Stimulated activated CD8-positive, alpha-beta memory T cell treated with anti-CD3 and anti-CD28 coated beads, Interleukin-15, amount 100 ng/mL, for 24 hours (primary cell): ENCODE data around the gene TEX35.
"Not testable (repeated sequence)": the region's sequence is repeated elsewhere in the genome, so short reads cannot be mapped to it uniquely, and the experiment has no call there.

Experiments used
- DNase-seq: peaks from one replicate; pipeline ENCODE4 v3.0.0-alpha.2; 2020; ENCODE audit warnings: low read depth

TEX35 gene

DNA sequence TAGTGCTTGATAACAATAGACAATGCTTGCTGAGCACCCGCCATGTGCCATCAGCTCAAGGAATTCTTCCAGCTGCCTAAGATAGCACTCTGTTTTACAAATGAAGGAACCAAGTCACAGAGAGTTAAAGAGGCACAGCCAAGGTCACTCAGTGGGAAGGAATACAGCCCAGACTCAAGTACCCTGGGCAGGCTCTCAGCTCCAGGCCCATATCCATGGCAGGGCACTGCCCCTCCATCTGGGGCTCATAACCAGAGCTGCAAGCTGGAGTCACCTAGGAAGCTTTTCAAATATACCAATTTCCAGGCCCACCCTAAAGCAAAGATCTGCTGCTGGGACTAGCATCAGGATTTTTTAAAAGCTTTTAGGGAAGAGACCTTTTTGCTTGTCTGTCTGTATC lies 17.8 kb upstream of the TEX35 start:
- DNase-seq, result no peak

DNA sequence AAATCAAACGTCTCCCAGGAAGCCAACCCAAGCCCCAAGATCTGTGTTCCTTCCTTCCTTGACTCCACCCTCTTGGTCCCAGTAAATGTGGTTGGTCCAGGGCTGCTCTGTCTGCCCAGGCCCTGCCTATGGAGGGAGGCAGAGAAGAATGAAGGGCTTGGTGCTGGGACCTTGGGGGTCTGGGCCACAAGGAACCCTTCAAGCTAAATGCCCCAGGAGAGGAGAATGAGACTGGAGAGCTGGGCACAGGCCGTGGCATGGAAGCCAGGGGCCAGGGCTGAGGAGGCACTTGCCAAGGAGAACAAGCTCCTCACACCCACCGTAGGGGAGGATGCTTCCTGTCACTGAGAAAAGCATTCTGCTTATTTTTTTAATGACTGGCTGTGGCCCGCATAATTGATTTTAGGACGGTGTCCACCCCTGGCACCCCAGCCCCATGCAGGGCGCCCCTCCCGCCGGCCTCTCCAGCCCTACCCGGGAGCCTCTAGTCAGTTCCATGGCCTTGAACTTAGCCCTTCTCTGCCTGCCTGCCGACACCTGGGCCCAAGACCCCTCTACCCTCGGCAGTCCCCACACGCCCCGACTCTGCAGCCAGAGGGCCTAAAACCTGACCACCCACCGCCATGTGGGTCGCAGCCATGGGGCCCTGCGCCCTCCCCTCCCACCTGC lies 17.0 kb upstream of the TEX35 start:
- no peak for DNase-seq

DNA sequence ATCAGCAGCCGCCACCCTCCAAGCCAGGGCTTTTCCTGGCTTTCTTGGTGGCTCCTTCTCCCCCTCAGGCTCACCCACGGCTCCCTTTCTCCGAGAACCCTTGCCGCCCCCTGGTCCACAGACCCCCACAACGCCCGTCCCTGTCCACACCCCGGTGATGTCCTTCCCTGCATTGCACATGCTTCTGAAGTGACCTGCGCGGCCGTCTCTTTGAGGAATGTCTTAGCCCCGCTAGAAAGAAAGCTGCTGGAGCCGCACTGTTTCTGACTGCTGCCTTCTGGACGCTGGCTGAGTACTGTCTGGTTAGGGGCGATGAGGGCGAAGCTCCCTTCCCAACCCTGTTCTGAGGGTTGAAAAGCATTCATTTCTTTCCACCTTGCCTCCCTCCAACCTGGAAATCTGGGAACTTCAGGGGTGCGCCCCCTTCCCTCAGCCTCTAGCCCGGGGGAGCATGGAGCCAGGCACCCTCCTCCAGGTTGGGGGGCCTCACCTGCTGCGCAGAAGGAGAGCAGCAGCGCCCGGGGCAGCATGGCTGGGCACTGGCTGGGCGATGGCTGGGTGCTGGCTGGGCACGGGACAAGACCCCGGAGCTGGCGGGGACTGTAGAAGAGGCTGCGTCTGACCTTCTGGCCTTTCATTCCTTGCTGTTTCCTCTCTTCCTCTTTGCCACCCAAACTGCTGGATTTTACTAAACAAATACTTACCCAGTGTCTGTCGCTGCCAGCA lies 16.3 kb upstream of the TEX35 start, which contains the start of gene CLEC20A:
Gene CLEC20A (minus strand): TSS at position 555 of the 726 bp plus-strand sequence. CDS start 25 bp downstream, at position 530.
- no peak for DNase-seq

DNA sequence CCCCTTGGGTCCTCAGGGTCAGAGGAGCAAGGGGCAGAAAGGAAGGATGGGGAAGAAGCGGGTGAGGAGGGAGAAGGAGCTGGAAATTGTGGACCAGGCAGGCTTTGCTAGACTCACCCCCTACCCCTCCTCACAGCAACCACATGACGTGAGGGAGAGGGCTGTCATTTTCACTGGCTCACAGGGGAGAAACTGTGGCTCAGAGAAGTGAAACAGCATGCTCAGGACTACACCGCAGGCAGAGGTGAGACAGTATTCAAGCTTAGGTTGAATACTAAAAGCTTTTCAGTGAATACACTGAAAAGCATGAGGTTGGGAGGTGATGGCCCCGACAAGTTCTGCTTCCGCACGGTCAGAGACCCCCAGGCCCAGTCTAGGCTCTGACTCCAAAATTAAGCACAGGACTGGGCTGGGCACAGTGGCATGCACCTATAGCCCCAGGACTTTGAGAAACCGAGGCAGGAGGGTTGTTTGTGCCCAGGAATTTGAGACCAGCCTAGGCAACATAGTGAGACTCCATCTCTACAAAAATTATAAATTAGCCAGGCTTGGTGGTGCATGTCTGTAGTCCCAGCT lies 14.9 kb upstream of the TEX35 start:
- DNase-seq, result no peak

DNA sequence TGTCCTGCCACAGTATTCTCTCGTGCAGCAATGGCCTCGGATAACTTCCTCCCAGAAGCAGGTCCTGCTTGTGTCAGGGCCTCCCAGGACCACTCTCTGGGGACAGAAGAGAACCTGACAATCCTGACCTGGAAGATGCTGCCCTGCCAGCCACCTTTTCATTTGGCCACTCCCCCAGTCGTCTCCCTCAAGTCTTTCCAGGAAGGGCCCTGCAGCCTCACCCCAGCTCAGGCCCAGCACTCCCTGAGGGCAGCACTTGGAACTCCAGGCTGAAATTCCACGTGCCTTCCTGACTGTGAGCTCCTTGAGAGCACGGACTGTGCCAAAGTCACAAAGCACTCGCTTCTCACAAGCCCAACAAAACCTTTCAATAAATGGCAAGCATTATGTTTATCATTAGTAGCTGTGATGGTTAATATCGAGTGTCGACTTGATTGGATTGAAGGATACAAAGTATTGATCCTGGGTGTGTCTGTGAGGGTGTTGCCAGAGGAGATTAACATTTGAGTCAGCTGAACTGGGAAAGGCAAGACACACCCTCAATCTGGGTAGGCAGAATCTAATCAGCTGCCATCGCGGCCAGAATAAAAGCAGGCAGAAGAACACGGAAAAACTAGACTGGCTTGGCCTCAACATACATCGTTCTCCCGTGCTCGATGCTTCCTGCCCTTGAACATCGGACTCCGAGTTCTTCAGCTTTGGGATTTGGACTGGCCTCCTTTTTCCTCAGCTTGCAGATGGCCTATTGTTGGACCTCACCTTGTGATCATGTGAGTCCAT lies 13.8 kb upstream of the TEX35 start:
- no peak for DNase-seq

DNA sequence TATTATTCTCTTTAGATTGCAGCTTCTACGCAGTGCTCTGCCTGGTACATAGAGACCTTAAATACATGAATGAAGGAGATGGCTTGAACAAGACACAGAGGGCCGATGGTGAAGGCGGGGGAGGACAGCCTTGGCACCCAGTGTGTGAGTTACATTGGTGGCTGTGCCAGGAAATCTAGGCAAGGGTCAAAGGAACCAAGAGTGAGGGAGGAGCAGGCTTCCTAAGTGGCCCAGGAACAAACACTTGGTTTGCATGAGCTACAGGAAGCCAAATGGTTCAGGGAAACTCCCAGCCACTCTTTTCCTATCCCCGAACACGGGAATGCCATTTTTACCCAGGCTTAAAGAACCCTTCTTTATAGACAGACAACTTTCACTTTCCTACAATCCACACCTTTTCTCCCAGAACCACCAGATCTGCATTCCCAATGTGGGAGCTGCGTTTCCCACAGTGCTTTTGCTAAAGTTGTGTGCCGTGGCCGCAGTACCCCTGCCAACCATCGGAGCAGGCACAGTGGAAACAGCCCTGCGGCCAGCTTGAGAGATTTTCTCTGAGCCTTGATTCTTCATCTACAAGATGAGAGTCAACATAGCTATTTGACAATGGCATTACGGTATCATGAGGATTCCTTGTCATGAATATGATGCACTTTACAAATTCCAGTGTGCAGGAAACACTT lies 12.7 kb upstream of the TEX35 start:
- DNase-seq, result no peak

DNA sequence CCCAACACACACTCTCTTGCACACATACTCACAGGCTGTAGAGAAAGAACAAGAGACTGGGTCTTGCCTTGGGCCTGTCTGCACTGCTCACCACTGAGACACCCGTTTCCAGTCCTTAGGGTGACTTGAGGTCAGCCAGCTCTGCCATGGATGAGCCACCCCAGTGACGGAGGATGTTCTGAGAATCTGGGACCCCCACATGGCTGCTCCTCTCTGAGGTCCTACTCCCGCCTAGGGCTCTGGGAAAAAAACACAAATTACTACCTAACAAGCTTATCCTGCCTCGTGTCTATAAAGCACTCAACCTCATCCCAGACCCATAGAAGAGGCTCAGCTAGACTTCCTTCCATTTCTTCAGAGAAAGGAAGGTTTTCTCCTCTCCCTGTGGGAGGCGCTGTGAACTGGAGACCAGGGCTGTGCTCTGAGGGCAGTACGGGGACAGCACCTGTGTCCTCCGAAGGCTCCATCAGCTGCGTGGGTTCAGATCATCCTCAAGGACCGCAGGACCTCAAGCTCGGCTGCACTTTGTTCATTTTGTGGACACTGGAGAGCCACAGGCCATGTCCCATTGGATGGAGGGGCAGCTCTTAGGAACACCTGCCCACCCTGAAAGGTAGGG lies 11.9 kb upstream of the TEX35 start:
- DNase-seq, result no peak

DNA sequence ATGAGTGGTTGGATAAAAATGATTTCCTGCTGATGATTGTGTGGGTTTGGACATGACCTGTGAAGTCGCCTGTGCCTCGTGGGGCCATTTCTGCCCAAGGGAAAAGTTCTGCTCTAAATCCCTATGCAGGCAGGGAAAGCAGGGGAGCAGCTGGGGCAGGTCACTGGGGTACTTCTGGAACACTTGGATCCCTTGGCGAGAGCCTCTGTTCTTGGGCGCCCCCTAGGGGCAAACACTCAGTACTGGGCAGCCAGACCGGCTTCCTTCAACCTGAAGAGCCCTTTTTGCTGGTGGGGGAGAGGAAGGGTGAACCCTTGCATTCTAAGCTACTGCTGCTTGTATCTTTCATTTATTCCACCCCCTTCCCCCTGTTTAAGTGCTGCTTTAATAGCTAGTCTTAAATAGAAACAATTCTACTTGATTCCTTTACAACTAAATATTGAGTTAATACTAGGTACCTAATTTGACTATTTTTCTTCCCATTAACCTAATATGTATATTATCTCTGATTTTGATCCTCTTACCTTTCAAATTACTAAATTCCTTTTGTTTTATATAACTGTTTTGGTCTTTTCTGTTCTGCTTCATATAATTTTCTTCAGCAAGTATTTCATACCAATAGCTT lies 11.1 kb upstream of the TEX35 start:
- peak; percentile 39 for DNase-seq

DNA sequence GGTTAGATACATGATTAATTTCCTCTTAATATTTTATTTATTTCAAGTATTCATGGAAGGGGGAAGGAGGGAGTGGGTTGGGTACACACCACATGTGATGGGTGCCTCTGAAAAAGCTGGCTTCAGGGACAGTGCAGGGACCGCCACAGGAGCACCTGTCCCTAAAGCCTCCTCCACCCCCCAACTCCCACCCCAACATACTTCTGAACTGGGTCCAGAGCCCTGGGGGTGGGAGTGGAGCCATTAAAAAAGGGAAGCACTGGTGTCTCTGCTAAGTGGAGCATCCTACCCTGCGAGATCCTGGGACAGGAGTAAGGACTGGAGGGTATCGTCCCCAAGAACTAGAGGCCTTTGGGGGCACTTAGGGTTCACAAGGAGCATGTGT lies 10.6 kb upstream of the TEX35 start:
- no peak for DNase-seq

DNA sequence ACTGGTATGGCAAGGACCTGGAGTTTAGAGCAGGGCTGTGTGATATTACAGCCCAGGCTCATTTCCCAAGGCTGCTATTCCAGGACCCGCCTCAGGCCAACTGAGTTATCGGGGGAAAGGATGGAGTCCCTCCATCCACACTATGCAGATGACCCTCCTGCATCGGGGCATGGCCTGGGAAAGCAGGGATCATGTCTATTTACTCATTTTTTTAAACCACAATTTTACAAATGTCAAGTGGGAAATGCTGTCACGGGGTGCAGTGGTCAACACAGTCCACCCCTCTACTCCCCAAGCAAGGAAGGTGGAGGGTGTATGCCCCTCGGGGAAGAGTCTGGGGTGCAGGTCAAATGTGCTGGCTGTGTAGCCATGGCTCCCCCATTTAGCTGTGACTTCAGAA lies 10.1 kb upstream of the TEX35 start:
- DNase-seq, result no peak

DNA sequence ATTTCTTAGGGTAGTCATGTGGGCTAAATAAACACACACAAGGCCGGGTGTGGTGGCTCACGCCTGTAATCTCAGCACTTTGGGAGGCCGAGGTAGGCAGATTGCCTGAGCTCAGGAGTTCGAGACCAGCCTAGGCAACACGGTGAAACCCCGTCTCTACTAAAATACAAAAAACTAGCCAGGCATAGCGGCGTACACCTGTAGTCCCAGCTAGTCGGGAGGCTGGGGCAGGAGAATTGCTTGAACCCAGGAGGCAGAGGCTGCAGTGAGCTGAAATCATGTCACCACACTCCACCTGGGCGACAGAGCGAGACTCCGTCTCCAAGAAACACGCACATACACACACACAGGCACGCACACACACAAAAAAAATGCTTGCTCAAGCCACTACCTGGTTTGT lies 9.6 kb upstream of the TEX35 start:
- DNase-seq, result not testable (repeated sequence)

DNA sequence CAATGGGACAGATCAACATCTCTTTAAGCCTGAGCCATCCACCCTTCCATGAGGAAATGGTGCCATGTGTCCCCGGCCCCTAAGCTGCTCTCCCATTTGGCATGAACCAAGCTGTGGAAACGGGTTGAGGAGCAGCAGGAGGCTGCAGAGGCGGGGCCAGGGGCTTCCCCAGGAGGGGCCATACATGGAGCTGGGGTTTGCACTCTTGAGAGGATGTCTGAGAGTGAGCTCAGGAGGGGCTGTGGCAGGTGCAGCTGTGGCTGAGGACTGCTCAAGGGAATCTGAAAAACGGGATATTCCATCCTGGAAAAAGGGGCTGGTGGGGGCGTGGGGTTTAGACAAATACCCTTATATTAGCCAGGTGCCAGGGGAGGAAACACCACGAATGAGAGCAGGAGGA lies 9.1 kb upstream of the TEX35 start:
- DNase-seq, result no peak

DNA sequence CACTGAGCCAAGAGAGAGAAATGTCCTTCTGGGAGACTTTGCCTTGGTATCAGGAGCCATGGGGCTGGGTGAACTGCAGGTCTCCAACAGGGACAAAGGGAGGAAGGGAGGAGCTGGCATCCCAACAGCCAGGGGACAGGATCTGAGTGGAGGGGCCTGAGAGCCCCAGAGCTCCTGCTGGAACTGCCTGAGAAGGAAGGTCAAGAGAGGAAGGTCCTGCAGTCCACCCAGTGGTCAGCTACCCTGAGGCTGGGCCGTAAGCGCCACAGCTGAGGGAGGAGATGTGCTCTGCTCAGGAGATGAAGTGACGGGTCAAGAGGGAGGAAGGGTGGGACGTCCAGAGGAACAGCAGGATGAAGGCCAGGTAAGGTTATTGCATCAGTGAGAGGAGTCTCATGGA lies 8.6 kb upstream of the TEX35 start:
- no peak for DNase-seq

DNA sequence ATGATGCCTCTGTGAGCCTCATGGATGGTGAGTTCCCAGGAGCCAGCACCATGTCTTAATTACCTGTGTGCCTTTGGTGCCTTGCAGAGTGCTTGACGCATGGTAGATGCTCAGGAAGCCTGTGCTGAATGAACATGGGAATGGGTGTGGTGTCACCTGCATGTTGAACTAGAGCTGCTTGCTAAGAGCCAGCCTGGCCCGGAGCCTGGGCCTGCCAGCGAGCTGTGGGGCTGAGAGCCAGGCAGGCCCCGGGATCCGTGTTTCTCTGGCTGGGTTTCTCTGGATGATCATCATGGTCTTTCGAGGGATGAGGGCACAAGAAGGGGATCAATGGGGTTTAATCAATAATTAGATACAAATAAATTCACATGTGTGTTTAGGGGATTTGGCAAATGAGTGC lies 6.7 kb upstream of the TEX35 start:
- DNase-seq, result no peak

DNA sequence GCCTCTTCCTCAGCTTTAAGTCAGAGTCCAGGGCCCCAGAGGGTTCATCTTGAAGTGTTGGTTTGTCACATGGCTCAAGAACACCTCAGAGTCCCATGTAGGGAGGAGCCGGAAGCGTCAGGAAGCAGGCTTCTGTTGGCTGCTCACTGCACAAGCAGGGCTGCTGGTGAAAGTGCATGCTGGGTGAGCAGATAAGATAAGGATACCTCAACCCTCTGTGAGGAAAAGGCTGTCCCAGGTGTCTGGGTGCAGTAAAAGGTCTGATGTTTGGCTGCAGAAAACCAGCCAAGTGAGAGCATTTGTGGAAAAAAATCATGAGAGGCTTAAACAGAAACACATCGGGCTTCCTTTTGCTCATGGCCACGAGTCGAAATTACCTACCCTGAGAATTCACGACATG lies 6.2 kb upstream of the TEX35 start:
- DNase-seq, result no peak

DNA sequence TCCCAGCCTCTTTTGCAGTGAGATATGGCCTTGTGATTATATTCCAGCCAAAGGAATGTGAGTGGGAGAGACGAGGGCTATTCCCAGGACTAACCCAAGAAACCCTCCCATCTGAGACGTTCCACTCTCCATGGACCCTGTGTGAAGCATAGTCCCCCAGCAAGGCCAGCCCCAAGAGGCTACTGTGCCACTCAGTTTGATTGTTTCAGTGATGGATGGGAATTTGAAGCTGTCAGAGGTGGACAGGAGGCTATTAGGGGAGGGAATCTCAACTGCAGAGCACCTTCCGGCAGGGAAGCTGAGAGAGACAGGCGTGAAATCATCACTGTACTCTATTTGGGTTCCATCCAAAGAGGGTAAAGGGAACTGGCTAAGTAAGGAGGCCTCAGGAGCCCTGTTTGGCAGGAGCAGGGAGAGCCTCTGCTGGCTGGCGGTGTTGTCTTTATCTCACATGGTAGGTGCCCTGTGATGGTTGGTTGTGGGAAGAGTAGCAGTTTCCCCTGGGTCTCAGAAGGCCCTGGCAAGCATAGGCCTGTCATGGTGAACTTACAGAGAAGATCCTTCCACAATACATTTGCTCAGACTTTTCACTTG lies 3.4 kb upstream of the TEX35 start:
- no peak for DNase-seq

DNA sequence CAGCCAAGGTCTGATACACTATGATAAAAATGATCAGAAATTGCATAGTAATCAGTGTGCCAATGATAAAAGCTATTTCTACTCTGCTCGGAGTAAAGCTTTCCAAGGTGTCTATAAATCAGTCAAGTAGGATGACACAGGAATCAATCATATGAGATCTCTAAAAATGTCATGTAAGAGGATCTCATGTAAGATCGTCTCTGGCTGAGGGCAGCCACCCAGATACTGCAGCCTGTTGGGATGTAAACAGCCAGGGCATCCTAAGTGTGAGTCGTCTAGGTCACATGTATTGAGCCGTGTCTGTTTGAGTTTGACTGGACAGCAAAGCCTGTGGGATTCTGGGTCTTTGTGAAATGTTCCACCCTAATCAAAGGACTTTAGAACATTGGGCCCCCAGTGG lies 2.8 kb upstream of the TEX35 start:
- DNase-seq, result no peak

DNA sequence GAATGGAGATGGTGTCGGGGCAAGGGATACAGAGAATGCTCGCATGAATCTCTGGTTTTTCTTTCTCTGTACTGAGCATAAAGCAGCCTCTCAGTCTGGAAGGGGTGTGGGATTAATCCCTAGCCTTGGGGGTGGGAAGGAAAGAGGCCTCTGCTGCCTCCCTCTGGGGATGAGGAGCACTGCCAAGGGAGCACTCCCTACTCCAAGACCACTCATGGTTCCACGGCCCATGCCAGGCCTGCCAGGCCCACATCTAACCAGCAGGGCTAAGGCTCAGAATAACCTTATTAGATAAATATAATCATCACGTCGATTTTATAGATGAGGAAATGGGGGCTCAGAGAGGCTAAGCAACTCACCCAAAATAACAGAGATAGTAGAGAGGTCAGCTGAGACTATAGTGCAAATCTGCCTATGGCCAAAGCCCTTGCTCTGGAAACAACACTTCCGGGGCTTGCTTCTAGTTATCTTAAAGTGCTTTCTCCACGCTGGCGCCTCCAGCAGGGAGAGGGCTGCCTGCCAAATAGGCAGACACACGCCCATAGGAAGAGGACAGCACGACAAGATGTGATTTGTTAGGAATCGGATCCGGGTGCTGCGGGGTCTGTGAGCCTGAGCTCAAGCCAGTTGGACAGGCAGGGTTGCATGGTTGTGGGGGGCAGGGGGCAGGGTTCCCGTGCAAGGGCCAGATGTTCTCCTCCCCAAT lies 522 bp downstream of the TEX35 start:
- DNase-seq, result no peak

DNA sequence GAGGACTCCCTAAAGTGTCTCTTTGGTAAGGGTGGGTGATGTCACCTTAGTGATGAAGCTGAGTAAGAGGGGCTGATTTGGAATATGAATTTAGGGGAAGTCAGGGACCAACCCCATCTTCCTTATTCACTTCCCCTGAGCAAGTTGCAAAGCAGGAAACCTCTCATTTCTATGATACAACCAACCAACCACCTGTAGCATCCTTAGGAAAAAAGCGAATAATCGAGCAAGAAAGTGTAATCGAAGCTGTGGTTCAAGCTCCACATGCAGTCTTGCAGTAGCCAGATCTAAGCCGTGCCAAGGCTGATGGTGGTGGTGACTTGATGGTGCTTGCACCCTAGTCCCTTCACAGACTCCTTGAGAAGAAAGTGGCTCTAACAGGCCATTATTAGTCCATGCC lies 3.2 kb downstream of the TEX35 start:
- no peak for DNase-seq

DNA sequence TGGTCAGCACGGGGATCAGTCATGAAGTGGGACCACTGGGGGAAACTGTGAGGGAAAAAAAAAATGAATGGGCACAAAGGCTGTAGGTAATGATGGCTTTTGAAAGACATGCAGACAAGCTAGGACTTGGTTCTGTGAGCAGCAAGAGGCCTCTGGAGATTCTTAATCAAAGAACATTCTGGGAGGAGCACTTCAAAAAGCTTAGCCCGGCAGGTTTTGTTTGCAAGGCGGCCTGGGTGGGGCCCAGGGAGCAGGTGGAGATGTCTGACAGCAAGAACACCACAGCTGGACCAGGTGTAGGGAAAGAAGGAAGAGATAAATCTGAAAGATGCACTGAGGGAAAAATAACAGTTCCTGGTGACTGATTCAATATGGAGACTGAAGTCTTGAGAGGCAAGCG lies 6.0 kb downstream of the TEX35 start:
- DNase-seq, result no peak
